HepG2 (cell line): ENCODE data around the gene WNT7B. TPM values are rescaled to one million over a fixed set of nuclear protein-coding genes. Genes with fewer than 3 reads are reported as not detected.
"Not testable (repeated sequence)": the region's sequence is repeated elsewhere in the genome, so short reads cannot be mapped to it uniquely, and the experiment has no call there.

Experiments
- ATAC-seq: fragments of 200-7000 bp; cut with Tn5 transposase; 3 replicates; pipeline ENCODE4 v1.9.1; 2020; ENCODE audit warnings: mild to moderate bottlenecking, moderate library complexity
- BruUV-seq: library from RNA; stranded (reverse); fragments of 400-500 nt; replicated peaks from 2 replicates; lab custom pipeline; 2021; lab: Mats Ljungman, UMichigan
- CTCF ChIA-PET: fragments of 300-600 bp; formaldehyde crosslinking; extraction: SDS; loops from one replicate; lab custom pipeline; 2021; ENCODE audit warnings: low total read pairs, inconsistent platforms, low intra/inter-chr PET ratio; lab: Yijun Ruan, JAX
- POLR2A ChIA-PET: fragments of 350-600 bp; sonication (Branson Sonifier 250); formaldehyde crosslinking; loops from one replicate; lab custom pipeline; 2020; ENCODE audit warnings: antibody characterized with exemption, inconsistent platforms; lab: Yijun Ruan, JAX
- DNase-seq: peaks from one replicate; pipeline ENCODE4 v3.0.0-alpha.2; 2015; ENCODE audit warnings: low spot score
- FAIRE-seq: peaks from 3 replicates; lab custom pipeline; 2011; peaks lifted over from hg19 to GRCh38; lab: Jason Lieb, UNC
- H2AFZ ChIP-seq: one replicate; pipeline ENCODE4 v1.6.1; 2011; ENCODE audit warnings: low read length, inconsistent platforms
- H3K27ac ChIP-seq: fragments of 300-600 bp; 3 replicates; pipeline ENCODE4 v1.8.0; 2011; ENCODE audit warnings: mixed run types, mild to moderate bottlenecking, mixed read lengths, low read length, inconsistent platforms; ENCODE audit not compliant: insufficient read depth; ENCODE audit errors: extremely low read length
- H3K27me3 ChIP-seq, 2 experiments: fragments of 200-600 bp in 1 of 2; 2 replicates in 1 of 2; 3 replicates in 1 of 2; pipeline versions ENCODE4 v1.6.0 to v1.8.0; 2011; ENCODE audit warnings: low read length in 2 of 2, mild to moderate bottlenecking in 2 of 2, moderate library complexity in 2 of 2, inconsistent platforms in 1 of 2; ENCODE audit not compliant: insufficient read depth in 2 of 2, control insufficient read depth in 1 of 2
- H3K36me3 ChIP-seq, 2 experiments: fragments of 200-600 bp in 1 of 2; replicated peaks in 1 of 2; 2 replicates in 1 of 2; 3 replicates in 1 of 2; pipeline versions ENCODE4 v1.5.1 to v1.8.0; 2011; ENCODE audit warnings: low read length in 2 of 2, inconsistent platforms in 1 of 2; ENCODE audit not compliant: insufficient read depth in 2 of 2, control insufficient read depth in 1 of 2
- H3K4me1 ChIP-seq: 2 replicates; pipeline ENCODE4 v1.5.1; 2012; ENCODE audit warnings: low read length, inconsistent platforms; ENCODE audit not compliant: insufficient read depth
- H3K4me2 ChIP-seq: 2 replicates; pipeline ENCODE4 v1.6.0; 2011; ENCODE audit warnings: low read depth, low read length, inconsistent platforms
- H3K4me3 ChIP-seq, 3 experiments: fragments of 200-600 bp in 1 of 3; sonication (generic), shearing (Covaris generic) in 1 of 3; replicated peaks in 1 of 3; 2 replicates each; pipeline ENCODE4 v1.5.1; 2011 to 2016; ENCODE audit warnings: low read length in 3 of 3, inconsistent platforms in 2 of 3, low read depth in 2 of 3, mild to moderate bottlenecking in 2 of 3, control low read depth in 1 of 3, mixed read lengths in 1 of 3; ENCODE audit not compliant: insufficient read depth in 1 of 3
- H3K79me2 ChIP-seq: one replicate; pipeline ENCODE4 v1.6.1; 2011; ENCODE audit warnings: low read length, inconsistent platforms; ENCODE audit not compliant: insufficient read depth
- H3K9ac ChIP-seq: 2 replicates; pipeline ENCODE4 v1.6.0; 2011; ENCODE audit warnings: mild to moderate bottlenecking, low read depth, low read length, inconsistent platforms; ENCODE audit not compliant: insufficient read depth
- H3K9me3 ChIP-seq: 2 replicates; pipeline ENCODE4 v1.5.1; 2012; ENCODE audit warnings: mild to moderate bottlenecking, low read length
- H4K20me1 ChIP-seq: 2 replicates; pipeline ENCODE4 v1.6.0; 2011; ENCODE audit warnings: inconsistent platforms, mild to moderate bottlenecking, low read length, moderate library complexity; ENCODE audit not compliant: insufficient read depth
- ARHGAP35 ChIP-seq: sonication (generic); formaldehyde crosslinking; IDR thresholded peaks from 2 replicates; pipeline ENCODE4 v1.9.0; 2022; ENCODE audit warnings: mild to moderate bottlenecking, inconsistent platforms, moderate library complexity, missing genetic modification reagents, borderline replicate concordance
- DZIP1 ChIP-seq: sonication (generic); formaldehyde crosslinking; IDR thresholded peaks from 2 replicates; pipeline ENCODE4 v1.5.0; 2020; ENCODE audit warnings: mild to moderate bottlenecking, missing genetic modification reagents
- FOSL1 ChIP-seq: sonication (generic); formaldehyde crosslinking; IDR thresholded peaks from 2 replicates; pipeline ENCODE4 v1.9.0; 2021; ENCODE audit warnings: missing genetic modification reagents, borderline replicate concordance
- MTA1 ChIP-seq: sonication (generic); formaldehyde crosslinking; IDR thresholded peaks from 2 replicates; pipeline ENCODE4 v1.4.0; 2020; ENCODE audit warnings: missing genetic modification reagents, mild to moderate bottlenecking, borderline replicate concordance
- MTERF4 ChIP-seq: sonication (generic); formaldehyde crosslinking; IDR thresholded peaks from 2 replicates; pipeline ENCODE4 v1.8.0; 2023; ENCODE audit warnings: mild to moderate bottlenecking, missing genetic modification reagents
- RBFOX2 ChIP-seq: fragments of 200-400 bp; formaldehyde crosslinking; IDR thresholded peaks from 2 replicates; pipeline ENCODE4 v1.6.1; 2017; ENCODE audit warnings: low read depth, mild to moderate bottlenecking, low read length
- RFX1 ChIP-seq: fragments of 450-650 bp; IDR thresholded peaks from 2 replicates; pipeline ENCODE4 v1.6.1; 2017
- THAP11 ChIP-seq: IDR thresholded peaks from 2 replicates; pipeline ENCODE4 v1.6.1; 2016; ENCODE audit warnings: missing biosample characterization, missing genetic modification reagents
- ZFP36L1 ChIP-seq: sonication (generic); formaldehyde crosslinking; IDR thresholded peaks from 2 replicates; pipeline ENCODE4 v1.8.0; 2022; ENCODE audit warnings: mild to moderate bottlenecking, missing genetic modification reagents, moderate library complexity
- ZFP82 ChIP-seq: sonication (generic); formaldehyde crosslinking; IDR thresholded peaks from 2 replicates; pipeline ENCODE4 v1.5.1; 2020; ENCODE audit warnings: mild to moderate bottlenecking, missing genetic modification reagents, borderline replicate concordance
- ZNF546 ChIP-seq: sonication (generic); formaldehyde crosslinking; conservative IDR thresholded peaks from 2 replicates; pipeline ENCODE4 v1.8.1; 2023; ENCODE audit warnings: mild to moderate bottlenecking, missing genetic modification reagents
- WGBS: methylation state at CpG from one replicate; pipeline ENCODE4 v1.1.6; 2017; ENCODE audit warnings: low lambda C conversion rate; 5-methylcytosine and 5-hydroxymethylcytosine counted together
- in situ Hi-C: cut with HindIII; loops from 2 replicates; pipeline ENCODE4 v1.10.0; 2017; ENCODE audit warnings: low pct_unique_long_range_greater_than_20kb; ENCODE audit not compliant: extremely low pct_ligation_motif_present
- intact Hi-C: fragments of 100-400 bp; cut with micrococcal nuclease; formaldehyde crosslinking; loops from one replicate; pipeline ENCODE4 v1.10.0; 2022; ENCODE audit not compliant: unreplicated experiment
- polyA plus RNA-seq, 8 experiments: library from polyadenylated mRNA; depleted of rRNA in 3 of 8; stranded (reverse) in 7 of 8; unstranded in 1 of 8; fragments of >200 nt; fragmentation: Illumina TruSeq in 4 of 8; extraction: Trizol in 4 of 8; gene quantifications; 2 replicates each; pipeline versions ENCODE4 v1.2.1 to v1.2.3, GENCODE V29; 2011 to 2016; ENCODE audit warnings: low read depth in 4 of 8, missing spikeins in 1 of 8, mixed read lengths in 1 of 8; ENCODE audit not compliant: insufficient read depth in 1 of 8
- total RNA-seq, 5 experiments: library from RNA; depleted of rRNA; stranded (reverse); fragments of >200 nt; fragmentation: Illumina TruSeq; extraction: Trizol; gene quantifications; 2 replicates each; pipeline ENCODE4 v1.2.3, GENCODE V29; 2016; ENCODE audit warnings: low read depth in 1 of 5

WNT7B gene
- total and polyA plus RNA-seq, 2 of the 13 experiments (the other 11 are each of a cell fraction or from before 2014, with no cell fraction given) = 0.09 TPM; not detected in 1

DNA sequence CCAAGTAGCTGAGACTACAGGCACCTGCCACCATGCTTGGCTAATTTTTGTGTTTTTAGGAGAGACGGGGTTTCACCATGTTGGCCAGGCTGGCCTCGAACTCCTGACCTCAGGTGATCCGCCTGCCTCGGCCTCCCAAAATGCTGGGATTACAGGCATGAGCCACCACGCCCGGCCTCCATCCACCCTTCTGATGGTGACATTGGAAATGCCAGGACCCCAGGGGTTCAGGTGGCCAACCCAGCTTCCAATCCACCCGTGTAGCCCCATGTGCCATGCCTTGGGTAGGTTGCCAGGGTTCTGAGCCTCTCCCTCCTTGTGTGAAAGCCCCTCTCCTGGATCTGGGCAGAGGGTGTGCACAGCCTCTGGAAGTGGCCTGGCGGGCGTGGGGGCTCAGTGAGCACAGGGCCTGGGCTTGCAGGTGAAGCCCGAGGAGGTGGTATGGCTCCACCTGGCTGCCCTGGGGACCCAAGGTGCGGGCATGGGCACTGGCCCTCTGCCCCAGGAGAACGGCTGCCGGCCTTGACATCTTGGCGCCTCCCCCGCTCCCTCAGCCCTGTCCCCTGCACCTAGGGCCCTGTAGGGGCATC is 28.2 kb upstream of the WNT7B start:
- ATAC-seq, in situ Hi-C loops, H4K20me1 ChIP-seq, H3K4me3 ChIP-seq, H3K79me2 ChIP-seq, intact Hi-C loops, H3K9ac ChIP-seq, DNase-seq, H3K36me3 ChIP-seq, BruUV-seq, H3K27ac ChIP-seq, H3K4me2 ChIP-seq, H2AFZ ChIP-seq, H3K9me3 ChIP-seq, FAIRE-seq: not testable (repeated sequence)
- H3K27me3 ChIP-seq = peaks cover 6 to 29% of the 10 kb centered on the region in 2 experiments; a peak in 3 of 5 replicates
- POLR2A ChIA-PET = interaction anchor here (1.5 kb wide), 1 partner anchor 101 kb away, joined by 3 read pairs; no protein-coding TSS in a partner anchor
- peaks cover 13% of the 10 kb centered on the region for H3K4me1 ChIP-seq
- 32% methylated on average over 8 of the region's 15 CpGs for WGBS
- CTCF ChIA-PET = interaction anchor here (3.8 kb wide), 1 partner anchor 111 kb away, joined by 92 read pairs; no protein-coding TSS in a partner anchor

DNA sequence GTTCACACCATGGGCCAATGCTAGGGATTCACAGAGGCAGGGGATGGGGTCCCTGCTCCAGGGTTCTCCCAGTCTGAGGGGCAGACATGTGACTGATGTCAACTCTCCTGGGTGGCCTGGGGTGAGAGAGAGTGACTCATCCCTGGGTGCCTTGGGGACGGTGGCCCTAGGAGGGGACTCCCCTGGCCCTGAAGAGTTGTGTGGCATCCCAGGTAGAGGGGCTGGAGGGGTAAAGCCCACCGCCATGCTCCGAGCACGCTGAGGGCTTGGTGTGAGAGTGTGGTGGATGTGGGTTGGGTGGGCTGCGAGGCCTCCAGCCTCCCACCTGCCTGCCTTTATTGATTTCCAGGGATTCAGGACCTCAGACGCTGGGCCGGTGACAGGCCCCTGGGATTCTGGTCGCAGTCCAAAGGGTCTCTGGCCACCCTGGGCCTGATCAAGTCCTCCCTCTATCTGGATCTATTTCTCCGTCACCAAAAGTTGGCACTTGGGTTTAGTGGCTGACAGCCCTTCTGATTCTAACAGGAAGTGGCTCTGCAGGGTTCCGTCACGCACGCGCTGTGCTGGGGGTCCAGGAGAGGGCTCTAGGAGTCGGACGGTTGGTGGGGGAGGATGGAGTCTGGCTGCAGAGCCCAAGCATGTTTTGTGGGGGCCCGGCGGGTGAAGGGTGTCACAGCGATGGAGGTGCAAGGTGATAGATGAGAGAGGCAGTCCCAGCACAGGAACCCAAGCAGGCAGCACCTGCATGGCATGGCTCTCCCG is 27.3 kb upstream of the WNT7B start:
- Histone ChIP-seq H3K27me3 (peaks cover 7 to 38% of the 10 kb centered on the region in 2 experiments; a peak in 3 of 5 replicates), H2AFZ (no peak overlapping the region), H3K9ac (no peak overlapping the region), H3K4me1 (peaks cover 13% of the 10 kb centered on the region), H3K36me3 (no peaks in the 10 kb centered on the region), H3K27ac (no peak overlapping the region), H3K4me3 (no peak overlapping the region), H3K79me2 (no peaks in the 10 kb centered on the region), H3K4me2 (no peak overlapping the region), H3K9me3 (no peaks in the 10 kb centered on the region), H4K20me1 (no peaks in the 10 kb centered on the region)
- BruUV-seq = no TSS peak
- ChIA-PET CTCF (interaction anchor here (3.8 kb wide), 1 partner anchor 112 kb away, joined by 92 read pairs; no protein-coding TSS in a partner anchor), POLR2A (no interaction called here)
- FAIRE-seq (no peak), DNase-seq (no peak), ATAC-seq (no peak)
- intact Hi-C loops (no loop called here), in situ Hi-C loops (no loop called here)
- WGBS = 90% methylated on average over 8 of the region's 19 CpGs
- TF ChIP-seq RBFOX2 (no peak), DZIP1 (CRISPR knock-in tag) (no peak), ZFP36L1 (CRISPR knock-in tag) (no peak), THAP11 (CRISPR knock-in tag) (no peak), ZFP82 (CRISPR knock-in tag) (no peak), MTA1 (CRISPR knock-in tag) (no peak), ARHGAP35 (no peak), ZNF546 (CRISPR knock-in tag) (no peak), MTERF4 (CRISPR knock-in tag) (no peak), RFX1 (no peak), FOSL1 (no peak)
